A673 (cell line): ENCODE results near the gene ATG9B.

ENCODE experiments used
- CTCF ChIP-seq: fragments of 300-800, 200-600 bp; sonication (generic); conservative IDR thresholded peaks from 2 replicates; pipeline ENCODE4 v1.5.1; 2017; ENCODE audit warnings: low read depth, mild to moderate bottlenecking, antibody characterized with exemption, low read length, moderate library complexity, mixed read lengths
- EZH2 ChIP-seq: fragments of 200-600 bp; sonication (generic); IDR thresholded peaks from 2 replicates; pipeline ENCODE4 v1.6.1; 2017; ENCODE audit warnings: borderline replicate concordance, low read depth, mild to moderate bottlenecking, mixed read lengths, antibody characterized with exemption, low read length; ENCODE audit not compliant: poor library complexity, severe bottlenecking

- TF ChIP-seq CTCF (no peak), EZH2 (no peak)
Observed at GRCh38 chr7:151045262-151045661, 21.0 kb upstream of the ATG9B start.
